ENCODE data around the gene HK1.

DNA sequence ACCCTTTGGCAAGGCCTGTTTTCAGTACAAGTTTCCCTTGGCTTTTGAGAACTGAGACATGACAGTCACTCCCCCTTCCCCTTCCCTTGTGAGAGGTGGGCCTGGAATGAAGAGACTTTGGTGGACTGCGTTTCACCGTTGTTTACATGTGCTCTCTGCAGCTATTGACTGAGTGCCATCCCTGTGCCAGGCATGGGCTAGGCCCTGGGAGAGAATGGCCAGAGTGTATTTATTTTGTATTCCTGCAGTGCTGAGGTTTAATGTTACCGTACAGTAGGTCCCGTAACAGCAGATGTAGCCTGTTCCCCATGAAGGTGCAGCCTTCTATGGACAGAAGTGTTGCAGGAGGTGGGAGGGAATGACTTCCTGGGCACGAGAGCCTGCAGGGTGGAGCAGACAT is 88.4 kb downstream of the HK1 start:
- no peak for TF ChIP-seq ZNF70 (CRISPR knock-in tag; IDR thresholded peaks at IDR 0.05)
- TF ChIP-seq TCF4 (CRISPR knock-in tag; IDR thresholded peaks at IDR 0.05; ENCODE audit: borderline replicate concordance) = no peak
- TF ChIP-seq ZNF565 (CRISPR knock-in tag; conservative IDR thresholded peaks at IDR 0.05; ENCODE audit: low read depth) = no peak
